Cardiac fibroblast (primary cell): ENCODE results near the gene SLC38A5.
"Not testable (repeated sequence)": the region's sequence is repeated elsewhere in the genome, so short reads cannot be mapped to it uniquely, and the experiment has no call there.

Experiments used
- DNase-seq, 2 donors: peaks; one replicate each; pipeline versions ENCODE4 v3.0.0 to v3.0.0-alpha.2; 2010; ENCODE audit warnings: low read depth in 2 of 2
- H3K4me3 ChIP-seq, 2 donors: replicated peaks in 1 of 2; 1 replicate in 1 of 2; 2 replicates in 1 of 2; pipeline ENCODE4 v1.5.1; 2011; ENCODE audit warnings: low read depth in 2 of 2, low read length in 2 of 2, mild to moderate bottlenecking in 2 of 2, moderate library complexity in 1 of 2
- TF ChIP-seq, protein P1 (sequence below): IDR thresholded peaks from one replicate; pipeline ENCODE4 v1.5.1; 2011; ENCODE audit warnings: low read depth, mild to moderate bottlenecking, low read length, inconsistent platforms

SLC38A5 gene

DNA sequence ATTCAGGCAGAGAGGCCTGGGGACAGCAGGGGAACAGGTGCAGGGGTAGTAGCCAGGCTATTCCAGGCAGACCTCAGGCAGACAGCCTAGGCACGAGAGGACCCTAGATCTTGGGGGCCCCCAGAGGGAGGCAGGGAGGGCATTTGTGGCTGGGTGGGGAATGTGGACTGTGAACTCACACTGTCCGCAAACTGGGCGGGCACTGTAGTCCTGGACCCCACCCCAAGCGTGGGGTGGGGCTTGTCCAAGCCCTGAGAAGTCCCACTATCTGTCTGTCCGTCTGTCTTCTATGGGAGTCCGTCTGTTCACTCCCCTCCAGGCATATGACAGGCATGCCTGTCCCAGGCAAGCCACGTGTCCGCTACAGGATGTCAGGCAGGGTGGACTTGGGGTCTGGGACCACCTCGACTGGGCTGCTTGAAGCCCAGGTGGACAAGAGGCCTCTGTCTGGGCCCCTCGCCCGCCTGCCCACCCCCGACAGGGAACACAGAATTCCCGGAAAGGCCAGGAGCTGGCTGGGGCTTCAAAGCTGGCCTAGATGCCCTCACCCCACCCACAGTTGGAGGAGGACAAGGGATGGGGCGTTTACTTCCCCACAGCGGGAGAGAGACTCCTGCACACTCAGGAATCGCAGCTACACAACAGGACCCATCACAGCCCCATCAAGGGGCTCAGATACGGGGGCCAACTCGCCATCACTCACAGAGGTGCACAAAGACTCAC is at the start of gene SLC38A5:
SLC38A5 (minus strand) TSS at position 151 of the 723 bp plus-strand sequence. CDS start 2,336 bp downstream, outside the sequence.
- DNase-seq = no peak
- TF ChIP-seq, protein P1, sequence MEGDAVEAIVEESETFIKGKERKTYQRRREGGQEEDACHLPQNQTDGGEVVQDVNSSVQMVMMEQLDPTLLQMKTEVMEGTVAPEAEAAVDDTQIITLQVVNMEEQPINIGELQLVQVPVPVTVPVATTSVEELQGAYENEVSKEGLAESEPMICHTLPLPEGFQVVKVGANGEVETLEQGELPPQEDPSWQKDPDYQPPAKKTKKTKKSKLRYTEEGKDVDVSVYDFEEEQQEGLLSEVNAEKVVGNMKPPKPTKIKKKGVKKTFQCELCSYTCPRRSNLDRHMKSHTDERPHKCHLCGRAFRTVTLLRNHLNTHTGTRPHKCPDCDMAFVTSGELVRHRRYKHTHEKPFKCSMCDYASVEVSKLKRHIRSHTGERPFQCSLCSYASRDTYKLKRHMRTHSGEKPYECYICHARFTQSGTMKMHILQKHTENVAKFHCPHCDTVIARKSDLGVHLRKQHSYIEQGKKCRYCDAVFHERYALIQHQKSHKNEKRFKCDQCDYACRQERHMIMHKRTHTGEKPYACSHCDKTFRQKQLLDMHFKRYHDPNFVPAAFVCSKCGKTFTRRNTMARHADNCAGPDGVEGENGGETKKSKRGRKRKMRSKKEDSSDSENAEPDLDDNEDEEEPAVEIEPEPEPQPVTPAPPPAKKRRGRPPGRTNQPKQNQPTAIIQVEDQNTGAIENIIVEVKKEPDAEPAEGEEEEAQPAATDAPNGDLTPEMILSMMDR = no peak
- H3K4me3 ChIP-seq = no peak within 1 kb of the TSS

DNA sequence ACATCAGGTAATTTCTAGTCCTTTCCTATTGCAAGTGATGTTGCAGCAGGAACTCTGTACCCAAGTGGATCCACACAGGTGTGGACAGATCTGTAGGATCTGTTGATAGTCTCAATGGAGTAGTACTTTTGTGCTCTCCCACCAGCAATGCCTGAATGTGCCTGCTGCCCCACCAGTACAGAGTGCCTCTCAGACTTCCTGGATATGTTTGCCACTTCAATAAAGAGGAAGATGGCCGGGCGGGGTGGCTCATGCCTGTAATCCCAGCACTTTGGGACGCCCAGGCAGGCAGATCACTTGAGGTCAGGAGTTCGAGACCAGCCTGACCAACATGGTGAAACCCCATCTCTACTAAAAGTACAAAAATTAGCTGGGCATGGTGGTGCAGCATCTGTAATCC is 49.4 kb upstream of the SLC38A5 start:
- not testable (repeated sequence) for H3K4me3 ChIP-seq, DNase-seq

DNA sequence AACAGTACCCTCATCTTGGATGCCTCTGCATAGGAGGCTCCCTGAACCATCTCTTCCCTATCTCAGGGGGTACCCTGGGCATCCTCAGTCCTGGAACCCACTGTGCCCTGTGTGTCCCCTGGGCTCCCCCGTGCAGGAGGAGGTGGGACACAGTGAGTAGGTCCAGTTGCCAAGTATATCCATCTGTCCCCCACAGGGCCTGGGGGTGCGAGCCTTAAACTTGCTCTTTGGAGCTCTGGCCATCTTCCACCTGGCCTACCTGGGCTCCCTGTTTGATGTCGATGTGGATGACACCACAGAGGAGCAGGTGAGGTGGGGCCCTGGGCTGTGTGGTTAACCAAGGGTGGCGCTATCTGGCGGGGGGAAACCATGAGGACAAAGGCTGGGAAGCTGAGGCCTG is 46.9 kb upstream of the SLC38A5 start:
- no peak for DNase-seq
- no peak overlapping the region for H3K4me3 ChIP-seq
- TF ChIP-seq, protein P1 = no peak

DNA sequence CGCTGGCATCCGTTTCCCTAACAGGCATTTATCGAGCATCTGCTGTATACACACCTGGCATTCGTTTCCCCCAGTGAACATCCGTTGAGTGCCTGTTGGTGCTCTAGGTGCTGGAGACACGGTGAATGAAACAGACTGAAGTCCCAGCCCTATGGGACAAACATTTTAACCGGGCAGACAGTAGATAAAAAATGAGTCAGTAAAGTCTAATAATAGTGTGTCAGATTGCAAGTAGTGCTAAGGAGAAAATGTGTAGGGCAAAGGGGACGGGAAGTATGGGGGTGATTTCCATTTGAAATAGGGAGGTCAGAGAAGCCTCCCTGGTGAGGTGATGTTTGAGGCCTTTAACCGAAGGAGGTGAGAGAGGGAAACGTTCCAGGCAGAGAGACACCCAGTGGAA is 46.2 kb upstream of the SLC38A5 start:
- DNase-seq = no peak
- no peak overlapping the region for H3K4me3 ChIP-seq
- TF ChIP-seq, protein P1 = no peak

DNA sequence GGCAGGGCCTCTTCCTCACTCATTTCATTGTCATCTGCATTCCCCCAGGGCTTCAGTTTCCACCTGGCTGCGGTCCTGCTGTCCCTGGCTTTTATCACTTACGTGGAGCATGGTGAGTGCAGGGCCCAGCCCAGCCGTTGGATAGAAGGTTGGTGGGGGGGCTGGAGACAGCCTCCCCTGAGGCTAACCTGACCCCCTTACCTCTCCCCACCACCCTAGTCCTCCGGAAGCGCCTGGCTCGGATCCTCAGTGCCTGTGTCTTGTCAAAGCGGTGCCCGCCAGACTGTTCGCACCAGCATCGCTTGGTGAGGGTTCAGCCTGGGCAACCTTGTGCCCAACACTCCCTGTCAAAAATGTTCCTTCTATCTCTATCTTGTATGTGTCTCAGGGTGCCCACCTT is 45.8 kb upstream of the SLC38A5 start:
- H3K4me3 ChIP-seq = no peak overlapping the region
- TF ChIP-seq, protein P1 = no peak
- no peak for DNase-seq

DNA sequence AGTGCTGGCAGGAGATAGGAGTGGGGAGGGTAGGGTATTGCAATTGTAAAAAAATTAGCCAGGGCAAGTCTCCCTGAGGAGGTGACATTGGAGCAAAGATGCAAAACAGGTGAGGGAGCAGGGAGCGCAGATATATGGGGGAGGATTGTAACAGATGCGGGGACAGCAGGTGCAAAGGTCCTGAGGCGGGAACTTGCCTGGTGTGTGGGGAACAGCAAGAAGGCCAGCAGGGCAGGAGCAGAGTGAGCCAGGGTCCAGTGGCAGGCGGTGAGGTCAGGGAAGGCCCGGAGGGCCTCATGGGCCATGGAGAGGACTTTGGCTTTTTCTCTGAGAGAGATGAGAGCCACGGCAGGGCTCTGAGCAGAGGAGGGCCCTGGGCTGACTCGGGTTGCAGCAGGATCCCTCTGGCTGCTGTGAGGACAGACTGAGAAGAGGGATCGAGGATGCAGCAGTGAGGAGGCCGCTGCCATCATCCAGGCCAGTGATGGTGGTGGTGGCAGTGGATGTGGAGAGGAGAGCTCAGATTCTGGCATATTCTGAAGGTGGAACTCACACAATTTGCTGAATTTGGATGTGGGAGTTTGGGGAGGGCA is 44.9 kb upstream of the SLC38A5 start:
- no peak for DNase-seq
- no peak overlapping the region for H3K4me3 ChIP-seq
- TF ChIP-seq, protein P1 = no peak

DNA sequence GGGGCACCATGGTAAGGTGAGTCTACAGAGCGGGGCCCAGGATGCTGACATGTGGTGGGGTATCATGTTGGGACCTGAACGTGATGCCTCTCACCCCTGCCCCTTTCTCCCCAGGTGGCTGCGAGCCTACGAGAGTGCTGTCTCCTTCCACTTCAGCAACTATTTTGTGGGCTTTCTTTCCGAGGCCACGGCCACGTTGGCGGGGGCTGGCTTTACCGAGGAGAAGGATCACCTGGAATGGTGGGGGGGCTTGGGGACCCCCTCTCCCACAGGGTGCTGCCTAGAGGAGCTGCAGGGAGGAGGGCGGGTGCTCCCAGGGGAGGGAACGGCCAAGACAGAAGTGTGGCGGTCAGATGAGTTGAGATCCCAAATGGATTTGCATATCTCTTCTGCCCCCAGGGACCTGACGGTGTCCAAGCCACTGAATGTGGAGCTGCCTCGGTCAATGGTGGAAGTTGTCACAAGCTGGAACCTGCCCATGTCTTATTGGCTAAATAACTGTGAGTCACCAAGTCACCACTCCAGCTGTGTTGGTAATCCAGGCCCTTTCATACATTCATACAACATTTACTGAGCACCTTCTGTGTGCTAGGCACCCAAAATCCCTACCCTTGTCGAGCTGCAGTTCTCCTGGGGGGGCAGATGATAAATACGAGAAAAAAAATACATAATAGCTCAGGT is 44.2 kb upstream of the SLC38A5 start:
- DNase-seq = no peak
- no peak overlapping the region for H3K4me3 ChIP-seq
- TF ChIP-seq, protein P1 = no peak
